Transverse colon (tissue), 4 donors: Measurements from ENCODE around the gene MDGA2. TPM values are rescaled to one million over a fixed set of nuclear protein-coding genes. Genes with fewer than 3 reads are reported as not detected.

Experiments
- DNase-seq: peaks from one replicate; pipeline ENCODE4 v3.0.0-alpha.2; 2019
- H3K27ac ChIP-seq, 4 donors: fragments of 200-600 bp; sonication (generic); 2 replicates each; pipeline ENCODE4 v1.5.1; 2016 to 2018; ENCODE audit warnings: inconsistent platforms in 4 of 4
- H3K27me3 ChIP-seq: fragments of 200-600 bp; sonication (generic); 2 replicates; pipeline ENCODE4 v1.5.1; 2017; ENCODE audit warnings: inconsistent platforms
- H3K36me3 ChIP-seq, 4 donors: fragments of 200-600 bp; sonication (generic); 2 replicates each; pipeline ENCODE4 v1.5.1; 2017 to 2019; ENCODE audit warnings: inconsistent platforms in 4 of 4
- H3K4me1 ChIP-seq, 4 donors: fragments of 200-600 bp; sonication (generic); 2 replicates each; pipeline ENCODE4 v1.5.1; 2017 to 2020; ENCODE audit warnings: inconsistent platforms in 4 of 4
- H3K4me3 ChIP-seq, 4 donors: fragments of 200-600 bp; sonication (generic); 1 replicate in 1 of 4; 2 replicates in 3 of 4; pipeline versions ENCODE4 v1.5.1 to v1.6.1; 2017 to 2019; ENCODE audit warnings: inconsistent platforms in 4 of 4
- H3K9me3 ChIP-seq, 2 donors: fragments of 200-600 bp; sonication (generic); 2 replicates each; pipeline ENCODE4 v1.5.1; 2017 to 2019; ENCODE audit warnings: inconsistent platforms in 2 of 2
- EP300 ChIP-seq: sonication (generic); formaldehyde crosslinking; IDR thresholded peaks from one replicate; pipeline ENCODE4 v1.6.1; 2017; ENCODE audit warnings: antibody characterized with exemption, low read depth
- POLR2A ChIP-seq: fragments of 450-650 bp; IDR thresholded peaks from one replicate; pipeline ENCODE4 v1.6.1; 2016; ENCODE audit warnings: antibody characterized with exemption, mild to moderate bottlenecking, moderate library complexity
- POLR2AphosphoS5 ChIP-seq, 3 donors: sonication (generic); formaldehyde crosslinking; IDR thresholded peaks; one replicate each; pipeline ENCODE4 v1.6.1; 2016; ENCODE audit warnings: antibody characterized with exemption in 3 of 3
- WGBS, 2 donors: methylation state at CpG; one replicate each; pipeline ENCODE4 v1.1.5; 2018; ENCODE audit warnings: low coverage in 1 of 2; 5-methylcytosine and 5-hydroxymethylcytosine counted together
- in situ Hi-C, 4 donors: fragments of 200-750 bp; cut with MboI; loops; one replicate each; pipeline versions ENCODE4 v1.15.0 to v1.15.1; 2017; ENCODE audit warnings: low sequenced_read_pairs in 3 of 4, low pct_ligation_motif_present in 1 of 4, low pct_unique_long_range_greater_than_20kb in 1 of 4
- intact Hi-C: fragments of 100-400 bp; cut with DNase I; formaldehyde crosslinking; loops from one replicate; pipeline ENCODE4 v1.15.1; 2023; ENCODE audit warnings: low total_unique reads
- total RNA-seq, 4 donors: library from RNA; depleted of rRNA; stranded (reverse); fragments of >200 nt; gene quantifications; one replicate each; pipeline ENCODE4 v1.1.0, GENCODE V29; 2016
- TF ChIP-seq, protein P1 (sequence below), 5 experiments: fragments of 200-600 bp in 3 of 5; fragments of 450-650 bp in 2 of 5; sonication (generic) in 3 of 5; IDR thresholded peaks; 1 replicate in 2 of 5; 2 replicates in 3 of 5; pipeline ENCODE4 v1.5.1; 2016 to 2017; ENCODE audit warnings: antibody characterized with exemption in 5 of 5, inconsistent platforms in 3 of 5, mild to moderate bottlenecking in 2 of 5, moderate library complexity in 1 of 5

The MDGA2 gene
- total RNA-seq, 4 donors from 2014 or later: not detected

DNA sequence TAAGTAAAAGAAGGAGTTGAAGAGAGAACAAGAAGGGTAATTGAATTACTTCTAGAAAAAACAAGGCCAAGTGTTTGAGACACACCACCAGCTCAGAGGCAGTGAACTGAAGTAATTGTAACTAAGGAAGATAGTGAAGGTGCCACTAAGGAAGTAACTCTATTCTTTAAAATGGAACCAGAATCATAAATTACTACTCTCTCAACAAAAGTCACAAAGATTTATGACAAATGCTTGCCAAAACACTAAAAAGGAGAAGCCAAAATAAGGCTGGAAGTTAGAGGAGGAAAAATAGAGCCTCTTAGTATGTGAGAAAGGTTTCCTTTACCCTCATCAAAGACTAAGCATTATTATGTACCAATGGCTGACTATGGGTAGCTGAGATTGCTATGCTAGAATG, 208.5 kb downstream of the MDGA2 start:
- in situ Hi-C loops: no loop called here
- no peak overlapping the region for H3K4me3 ChIP-seq
- DNase-seq: no peak
- H3K27ac ChIP-seq: no peak overlapping the region
- H3K27me3 ChIP-seq: no peaks in the 10 kb centered on the region
- H3K4me1 ChIP-seq: no peaks in the 10 kb centered on the region
- no peaks in the 10 kb centered on the region for H3K36me3 ChIP-seq
- TF ChIP-seq POLR2AphosphoS5 (IDR thresholded peaks at IDR 0.05) (no peak), EP300 (no peak), POLR2A (no peak)
- TF ChIP-seq, protein P1, sequence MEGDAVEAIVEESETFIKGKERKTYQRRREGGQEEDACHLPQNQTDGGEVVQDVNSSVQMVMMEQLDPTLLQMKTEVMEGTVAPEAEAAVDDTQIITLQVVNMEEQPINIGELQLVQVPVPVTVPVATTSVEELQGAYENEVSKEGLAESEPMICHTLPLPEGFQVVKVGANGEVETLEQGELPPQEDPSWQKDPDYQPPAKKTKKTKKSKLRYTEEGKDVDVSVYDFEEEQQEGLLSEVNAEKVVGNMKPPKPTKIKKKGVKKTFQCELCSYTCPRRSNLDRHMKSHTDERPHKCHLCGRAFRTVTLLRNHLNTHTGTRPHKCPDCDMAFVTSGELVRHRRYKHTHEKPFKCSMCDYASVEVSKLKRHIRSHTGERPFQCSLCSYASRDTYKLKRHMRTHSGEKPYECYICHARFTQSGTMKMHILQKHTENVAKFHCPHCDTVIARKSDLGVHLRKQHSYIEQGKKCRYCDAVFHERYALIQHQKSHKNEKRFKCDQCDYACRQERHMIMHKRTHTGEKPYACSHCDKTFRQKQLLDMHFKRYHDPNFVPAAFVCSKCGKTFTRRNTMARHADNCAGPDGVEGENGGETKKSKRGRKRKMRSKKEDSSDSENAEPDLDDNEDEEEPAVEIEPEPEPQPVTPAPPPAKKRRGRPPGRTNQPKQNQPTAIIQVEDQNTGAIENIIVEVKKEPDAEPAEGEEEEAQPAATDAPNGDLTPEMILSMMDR (IDR thresholded peaks at IDR 0.05): no peak
- H3K9me3 ChIP-seq: no peaks in the 10 kb centered on the region
- intact Hi-C loops: no loop called here

DNA sequence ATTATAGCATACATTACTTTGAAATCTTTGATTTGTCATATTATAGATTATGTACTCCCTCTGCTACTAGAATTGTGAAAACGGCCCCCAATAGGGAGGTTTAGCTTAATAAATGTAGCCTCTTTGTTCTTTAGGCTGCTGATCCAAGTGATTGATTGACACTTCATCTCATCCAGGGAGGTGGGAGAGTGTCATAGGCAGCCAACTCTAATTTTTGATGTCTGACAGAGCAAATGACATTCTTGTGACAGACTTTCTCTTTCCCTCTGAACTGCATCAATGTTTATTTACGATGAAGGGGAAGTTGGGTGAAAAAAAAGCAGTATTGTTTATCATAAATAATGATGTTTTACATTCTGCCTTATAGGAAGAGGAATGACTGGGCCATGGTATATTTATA, 221.4 kb downstream of the MDGA2 start:
- WGBS, 2 donors: 49 to 86% methylated on average over 1 to 2 of the region's 2 CpGs
- H3K27ac ChIP-seq: no peak overlapping the region
- no peaks in the 10 kb centered on the region for H3K9me3 ChIP-seq
- H3K4me1 ChIP-seq: no peaks in the 10 kb centered on the region
- no peak overlapping the region for H3K4me3 ChIP-seq
- in situ Hi-C loops (no loop called here), intact Hi-C loops (no loop called here)
- TF ChIP-seq, protein P1 (IDR thresholded peaks at IDR 0.05): no peak
- TF ChIP-seq POLR2AphosphoS5 (IDR thresholded peaks at IDR 0.05): no peak
- no peak for TF ChIP-seq EP300
- no peak for TF ChIP-seq POLR2A
- H3K36me3 ChIP-seq: no peaks in the 10 kb centered on the region
- DNase-seq: no peak
- no peaks in the 10 kb centered on the region for H3K27me3 ChIP-seq

DNA sequence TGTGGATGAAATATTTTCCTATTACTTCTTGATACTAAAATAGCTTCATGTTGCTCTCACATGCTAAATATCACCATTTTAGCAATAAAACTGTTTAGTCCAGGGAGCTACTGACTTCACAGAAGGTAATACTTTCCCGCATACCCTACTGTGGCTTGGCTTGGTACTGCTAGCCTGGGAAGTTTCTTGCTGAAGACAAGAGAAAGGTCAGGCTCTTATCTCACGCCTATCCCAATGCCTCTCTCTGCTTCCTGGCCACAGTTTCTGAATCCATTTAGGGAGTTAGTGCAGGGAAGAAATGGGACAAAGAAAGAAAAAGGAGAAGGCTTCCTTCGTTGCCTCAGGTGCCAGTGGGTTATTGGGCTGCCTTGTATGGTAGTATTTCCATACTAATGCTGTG, 228.3 kb downstream of the MDGA2 start:
- no peak for DNase-seq
- no peak overlapping the region for H3K4me3 ChIP-seq
- no peaks in the 10 kb centered on the region for H3K27me3 ChIP-seq
- no peaks in the 10 kb centered on the region for H3K36me3 ChIP-seq
- WGBS, 2 donors: 48 to 52% methylated on average over 2 to 3 of the region's 3 CpGs
- H3K9me3 ChIP-seq: no peaks in the 10 kb centered on the region
- H3K4me1 ChIP-seq: no peaks in the 10 kb centered on the region
- in situ Hi-C loops: no loop called here
- H3K27ac ChIP-seq: no peak overlapping the region
- TF ChIP-seq EP300 (no peak), POLR2A (no peak), POLR2AphosphoS5 (IDR thresholded peaks at IDR 0.05) (no peak)
- TF ChIP-seq, protein P1 (IDR thresholded peaks at IDR 0.05): no peak
- intact Hi-C loops: no loop called here

DNA sequence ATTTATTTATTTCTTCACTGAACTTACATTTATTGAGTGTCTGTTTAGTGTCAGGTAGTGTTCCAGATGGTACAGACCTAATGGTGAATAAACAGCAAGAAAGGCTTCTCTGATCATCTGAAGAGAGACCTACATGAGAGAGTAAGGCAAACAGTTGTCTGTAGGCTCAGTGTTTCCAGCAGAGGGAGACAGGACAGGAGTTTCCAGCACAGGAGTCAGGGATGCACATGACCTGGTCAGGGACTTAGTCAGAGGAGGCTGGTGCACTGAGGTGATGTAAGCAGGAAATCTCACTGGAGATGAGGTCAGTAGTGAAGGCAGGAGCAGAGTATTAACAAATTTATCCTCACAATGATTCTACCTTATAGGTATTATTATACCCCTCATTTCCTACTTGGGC, 233.2 kb downstream of the MDGA2 start:
- H3K4me1 ChIP-seq: no peaks in the 10 kb centered on the region
- H3K4me3 ChIP-seq: no peak overlapping the region
- TF ChIP-seq POLR2AphosphoS5 (IDR thresholded peaks at IDR 0.05) (no peak), POLR2A (no peak), EP300 (no peak)
- TF ChIP-seq, protein P1 (IDR thresholded peaks at IDR 0.05): no peak
- H3K27me3 ChIP-seq: no peaks in the 10 kb centered on the region
- in situ Hi-C loops: no loop called here
- H3K36me3 ChIP-seq: no peaks in the 10 kb centered on the region
- H3K9me3 ChIP-seq: no peaks in the 10 kb centered on the region
- intact Hi-C loops: no loop called here
- no peak for DNase-seq
- no peak overlapping the region for H3K27ac ChIP-seq
